ENCODE measurements around the gene PIGK. TPM values are rescaled to one million over a fixed set of nuclear protein-coding genes. Genes with fewer than 3 reads are reported as not detected.

The PIGK gene
- total and polyA plus RNA-seq, 2 of the 4 experiments (the other 2 are of a cell fraction): 15.6 to 21.2 TPM

DNA sequence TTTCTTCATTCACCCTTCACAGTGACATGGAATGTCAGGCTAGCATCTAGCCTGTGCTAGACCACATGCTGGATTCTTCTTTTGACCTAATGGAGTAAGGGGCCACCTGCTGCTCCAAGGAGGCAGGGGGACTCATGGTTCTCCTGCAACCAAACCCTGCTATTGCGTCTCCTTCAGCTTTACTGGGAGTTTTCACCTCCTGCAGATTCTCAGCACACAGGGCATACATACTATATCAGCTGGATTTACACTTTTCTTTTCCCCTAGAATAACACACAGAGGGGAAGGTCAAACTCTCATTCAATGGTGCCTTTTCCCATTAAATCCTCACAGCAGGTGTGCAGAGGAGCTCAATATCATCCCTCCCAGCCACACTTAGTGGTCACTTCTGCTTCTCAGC is 46.0 kb upstream of the PIGK start:
- Histone ChIP-seq H3K9me3 (ENCODE audit: control insufficient read depth, insufficient read depth, low read length) (no peaks in the 10 kb centered on the region), H4K91ac (ENCODE audit: insufficient read depth, low read depth, low read length) (no peak overlapping the region), H3K4me3 (ENCODE audit: insufficient read depth, low read depth, low read length) (no peak overlapping the region), H3K36me3 (ENCODE audit: control insufficient read depth, insufficient read depth, low read length) (no peaks in the 10 kb centered on the region), H3K9me1 (ENCODE audit: insufficient read depth, low read length) (0 out of 2 replicates have a peak, but pooled peaks cover 3% of the 10 kb centered on the region), H2AFZ (replicated peaks; ENCODE audit: low read length, poor library complexity) (no peak overlapping the region), H3K27ac (ENCODE audit: insufficient read depth, low read length) (no peak overlapping the region), H3K9ac (ENCODE audit: low read depth, low read length) (no peak overlapping the region), H3K4me1 (ENCODE audit: control insufficient read depth, insufficient read depth, low read length) (no peaks in the 10 kb centered on the region), H3K56ac (ENCODE audit: extremely low read depth, insufficient read depth, low read length) (no peak overlapping the region), H2AK9ac (replicated peaks; ENCODE audit: low read depth, low read length, poor library complexity) (no peak overlapping the region), H2BK20ac (ENCODE audit: low read depth, low read length) (no peak overlapping the region), H3K27me3 (ENCODE audit: control insufficient read depth, insufficient read depth, low read length) (no peaks in the 10 kb centered on the region), H4K20me1 (ENCODE audit: insufficient read depth, low read length) (no peaks in the 10 kb centered on the region), H4K8ac (ENCODE audit: low read depth in 2 of 2, low read length in 2 of 2) (no peak overlapping the region), H3K23ac (ENCODE audit: low read depth, low read length) (no peak overlapping the region), H2BK15ac (ENCODE audit: low read depth, low read length) (no peak overlapping the region), H4K5ac (ENCODE audit: low read depth, low read length) (no peak overlapping the region), H2AK5ac (ENCODE audit: low read depth, low read length) (no peak overlapping the region), H3K18ac (ENCODE audit: low read depth, low read length) (no peak overlapping the region), H3K79me1 (ENCODE audit: low read depth in 1 of 2, low read length in 2 of 2) (no peaks in the 10 kb centered on the region), H3K4me2 (ENCODE audit: low read depth, low read length) (no peak overlapping the region), H2BK120ac (ENCODE audit: low read depth, low read length) (no peak overlapping the region), H2BK5ac (ENCODE audit: low read depth, low read length, poor library complexity, severe bottlenecking) (no peak overlapping the region), H3K14ac (replicated peaks; ENCODE audit: low read depth, low read length) (no peak overlapping the region), H3K4ac (ENCODE audit: low read depth, low read length) (no peak overlapping the region)
- no TSS peak for BruUV-seq (replicated peaks)
- ATAC-seq (ENCODE audit: low read depth) (no peak), DNase-seq (no peak)
- in situ Hi-C loops (cut with MboI; ENCODE audit: low sequenced_read_pairs): no loop called here
- TF ChIP-seq CTCF (conservative IDR thresholded peaks at IDR 0.05; ENCODE audit: low read depth, low read length): no peak
- TF ChIP-seq CEBPB (IDR thresholded peaks at IDR 0.05; ENCODE audit: low read depth, low read length): no peak
- TF ChIP-seq RFX5 (IDR thresholded peaks at IDR 0.05; ENCODE audit: low read depth, low read length): no peak
- no peak for TF ChIP-seq BHLHE40 (IDR thresholded peaks at IDR 0.05; ENCODE audit: low read depth, low read length)
- no peak for TF ChIP-seq MAZ (IDR thresholded peaks at IDR 0.05; ENCODE audit: borderline replicate concordance, low read depth, low read length)
- TF ChIP-seq, protein P1, sequence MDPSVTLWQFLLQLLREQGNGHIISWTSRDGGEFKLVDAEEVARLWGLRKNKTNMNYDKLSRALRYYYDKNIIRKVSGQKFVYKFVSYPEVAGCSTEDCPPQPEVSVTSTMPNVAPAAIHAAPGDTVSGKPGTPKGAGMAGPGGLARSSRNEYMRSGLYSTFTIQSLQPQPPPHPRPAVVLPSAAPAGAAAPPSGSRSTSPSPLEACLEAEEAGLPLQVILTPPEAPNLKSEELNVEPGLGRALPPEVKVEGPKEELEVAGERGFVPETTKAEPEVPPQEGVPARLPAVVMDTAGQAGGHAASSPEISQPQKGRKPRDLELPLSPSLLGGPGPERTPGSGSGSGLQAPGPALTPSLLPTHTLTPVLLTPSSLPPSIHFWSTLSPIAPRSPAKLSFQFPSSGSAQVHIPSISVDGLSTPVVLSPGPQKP (IDR thresholded peaks at IDR 0.05; ENCODE audit: borderline replicate concordance, low read depth, low read length): no peak
- TF ChIP-seq FOS (IDR thresholded peaks at IDR 0.05; ENCODE audit: low read depth, low read length): no peak
- TF ChIP-seq NFE2L2 (IDR thresholded peaks at IDR 0.05; ENCODE audit: low read depth, low read length): no peak
- TF ChIP-seq POLR2A (IDR thresholded peaks at IDR 0.05; ENCODE audit: low read depth, low read length): no peak
- no peak for TF ChIP-seq CHD1 (IDR thresholded peaks at IDR 0.05; ENCODE audit: low read depth, low read length)
- no peak for TF ChIP-seq MXI1 (IDR thresholded peaks at IDR 0.05; ENCODE audit: borderline replicate concordance, low read depth, low read length)
- TF ChIP-seq RCOR1 (IDR thresholded peaks at IDR 0.05; ENCODE audit: insufficient replicate concordance, low read length): no peak
- TF ChIP-seq RAD21 (IDR thresholded peaks at IDR 0.05; ENCODE audit: low read length): no peak
- TF ChIP-seq MAFK (IDR thresholded peaks at IDR 0.05; ENCODE audit: low read depth, low read length): no peak
- TF ChIP-seq SMC3 (IDR thresholded peaks at IDR 0.05; ENCODE audit: low read depth, low read length): no peak
- TF ChIP-seq USF2 (IDR thresholded peaks at IDR 0.05; ENCODE audit: low read depth, low read length): no peak
- intact Hi-C loops (cut with micrococcal nuclease): no loop called here
- 60% methylated on average over 1 of the region's 1 CpG; no CpG with 5 or more reads in 1 of the 2 experiments for WGBS, 2 experiments (ENCODE audit: extremely low coverage in 2 of 2, insufficient read length in 1 of 2)
- ChIA-PET POLR2A (ENCODE audit: unreplicated experiment) (no interaction called here), CTCF (interaction anchor here (0.6 kb wide), 1 partner anchor 338 kb away, joined by 4 read pairs; no protein-coding TSS in a partner anchor)
- dilution Hi-C loops (cut with HindIII; ENCODE audit: low sequenced_read_pairs, unreplicated experiment): no loop called here

Measured in IMR-90 (cell line).